Fibroblast of lung (primary cell): ENCODE data around the gene DESI1. TPM values are rescaled to one million over a fixed set of nuclear protein-coding genes. Genes with fewer than 3 reads are reported as not detected.
A peak's percentile ranks its signal among the peaks of the same experiment; 100 is the strongest.

Experiments
- DNase-seq, 2 donors: peaks; one replicate each; pipeline versions ENCODE4 v3.0.0 to v3.0.0-alpha.2; 2010; ENCODE audit warnings: low read depth in 2 of 2
- H2AFZ ChIP-seq: 2 replicates; pipeline ENCODE4 v1.5.1; 2012; ENCODE audit warnings: low read length, control low read depth, inconsistent platforms
- H3K27ac ChIP-seq: 2 replicates; pipeline ENCODE4 v1.5.1; 2011; ENCODE audit warnings: low read length, control low read depth; ENCODE audit not compliant: insufficient read depth
- H3K27me3 ChIP-seq: 2 replicates; pipeline ENCODE4 v1.5.1; 2011; ENCODE audit warnings: mild to moderate bottlenecking, low read length; ENCODE audit not compliant: control insufficient read depth, insufficient read depth
- H3K36me3 ChIP-seq: 2 replicates; pipeline ENCODE4 v1.5.1; 2011; ENCODE audit warnings: low read length; ENCODE audit not compliant: control insufficient read depth, insufficient read depth
- H3K4me1 ChIP-seq: 2 replicates; pipeline ENCODE4 v1.5.1; 2011; ENCODE audit warnings: low read length; ENCODE audit not compliant: control insufficient read depth, insufficient read depth; ENCODE audit errors: extremely low read depth
- H3K4me2 ChIP-seq: 2 replicates; pipeline ENCODE4 v1.5.1; 2011; ENCODE audit warnings: low read length, control low read depth; ENCODE audit not compliant: insufficient read depth; ENCODE audit errors: extremely low read depth
- H3K4me3 ChIP-seq, 4 experiments: fragments of 200-600 bp in 1 of 4; sonication (generic) in 1 of 4; replicated peaks in 1 of 4; 2 replicates each; pipeline ENCODE4 v1.5.1; 2011 to 2016; ENCODE audit warnings: low read length in 4 of 4, low read depth in 3 of 4, mild to moderate bottlenecking in 3 of 4, control low read depth in 2 of 4, inconsistent platforms in 1 of 4, mixed read lengths in 1 of 4; ENCODE audit not compliant: insufficient read depth in 1 of 4; ENCODE audit errors: control extremely low read depth in 1 of 4
- H3K79me2 ChIP-seq: 2 replicates; pipeline ENCODE4 v1.5.1; 2012; ENCODE audit warnings: mild to moderate bottlenecking, low read length, inconsistent platforms; ENCODE audit not compliant: control insufficient read depth, insufficient read depth
- H3K9ac ChIP-seq: 2 replicates; pipeline ENCODE4 v1.5.1; 2011; ENCODE audit warnings: mild to moderate bottlenecking, low read length, control low read depth; ENCODE audit not compliant: insufficient read depth
- H3K9me3 ChIP-seq: 2 replicates; pipeline ENCODE4 v1.5.1; 2012; ENCODE audit warnings: low read depth, low read length; ENCODE audit not compliant: control insufficient read depth, insufficient read depth
- H4K20me1 ChIP-seq: 2 replicates; pipeline ENCODE4 v1.5.1; 2011; ENCODE audit warnings: low read length; ENCODE audit not compliant: control insufficient read depth, insufficient read depth; ENCODE audit errors: extremely low read depth
- CTCF ChIP-seq, 2 donors: IDR thresholded peaks in 1 of 2; conservative IDR thresholded peaks in 1 of 2; 1 replicate in 1 of 2; 2 replicates in 1 of 2; pipeline ENCODE4 v1.5.1; 2011 to 2012; ENCODE audit warnings: low read length in 2 of 2, control low read depth in 1 of 2, inconsistent platforms in 1 of 2, low read depth in 1 of 2, mild to moderate bottlenecking in 1 of 2
- EZH2 ChIP-seq: IDR thresholded peaks from 2 replicates; pipeline ENCODE4 v1.5.1; 2012; ENCODE audit warnings: low read length, control low read depth, mild to moderate bottlenecking; ENCODE audit errors: missing control alignments
- polyA plus RNA-seq, 2 donors: library from polyadenylated mRNA; depleted of rRNA in 1 of 2; stranded (reverse) in 1 of 2; unstranded in 1 of 2; fragments of >200 nt; gene quantifications; 2 replicates each; pipeline ENCODE4 v1.2.1, GENCODE V29; 2011 to 2012; ENCODE audit warnings: missing spikeins in 1 of 2
- total RNA-seq: library from RNA; depleted of rRNA; stranded (reverse); fragments of >200 nt; gene quantifications from 2 replicates; pipeline ENCODE4 v1.2.1, GENCODE V29; 2014

The DESI1 gene
- total and polyA plus RNA-seq, 2 donors (not counting 1 experiment from before 2014, with no cell fraction given), result 11.9 to 22.4 TPM

GRCh38 chr22:41576877-41577276, 44.0 kb downstream of the DESI1 start:
- no peak overlapping the region for H3K4me2 ChIP-seq
- no peak overlapping the region for H2AFZ ChIP-seq
- H3K27me3 ChIP-seq, result no peaks in the 10 kb centered on the region
- no peaks in the 10 kb centered on the region for H3K9me3 ChIP-seq
- no peaks in the 10 kb centered on the region for H4K20me1 ChIP-seq
- H3K79me2 ChIP-seq, result no peaks in the 10 kb centered on the region
- peaks cover 25% of the 10 kb centered on the region for H3K36me3 ChIP-seq
- H3K27ac ChIP-seq, result no peak overlapping the region
- peaks cover 10% of the 10 kb centered on the region for H3K4me1 ChIP-seq
- H3K4me3 ChIP-seq, result no peak overlapping the region
- no peak overlapping the region for H3K9ac ChIP-seq
- TF ChIP-seq EZH2 (no peak), CTCF (conservative IDR thresholded peaks at IDR 0.05 in 1 of 2, IDR thresholded peaks at IDR 0.05 in 1 of 2; ENCODE audit: low read depth in 1 of 2, low read length in 2 of 2) (peak; percentile 55 to 78)
- peak; percentile 34 to 68 for DNase-seq

GRCh38 chr22:41575533-41575932, 45.3 kb downstream of the DESI1 start:
- Histone ChIP-seq H3K4me3 (no peak overlapping the region), H3K36me3 (peaks cover 25% of the 10 kb centered on the region), H3K4me2 (no peak overlapping the region), H3K4me1 (peaks cover 10% of the 10 kb centered on the region), H4K20me1 (no peaks in the 10 kb centered on the region), H2AFZ (no peak overlapping the region), H3K79me2 (no peaks in the 10 kb centered on the region), H3K27me3 (no peaks in the 10 kb centered on the region), H3K9me3 (no peaks in the 10 kb centered on the region), H3K27ac (no peak overlapping the region), H3K9ac (peak overlapping the region; percentile 40)
- DNase-seq, result no peak
- no peak for TF ChIP-seq EZH2
- no peak for TF ChIP-seq CTCF (conservative IDR thresholded peaks at IDR 0.05 in 1 of 2, IDR thresholded peaks at IDR 0.05 in 1 of 2; ENCODE audit: low read depth in 1 of 2, low read length in 2 of 2)

- H3K4me1 ChIP-seq, result peaks cover 10% of the 10 kb centered on the region
- TF ChIP-seq CTCF (conservative IDR thresholded peaks at IDR 0.05 in 1 of 2, IDR thresholded peaks at IDR 0.05 in 1 of 2; ENCODE audit: low read depth in 1 of 2, low read length in 2 of 2) (no peak), EZH2 (no peak)
- no peaks in the 10 kb centered on the region for H4K20me1 ChIP-seq
- H3K9ac ChIP-seq, result peak overlapping the region; percentile 40
- no peak overlapping the region for H2AFZ ChIP-seq
- H3K4me3 ChIP-seq, result no peak overlapping the region
- H3K4me2 ChIP-seq, result no peak overlapping the region
- peaks cover 22% of the 10 kb centered on the region for H3K36me3 ChIP-seq
- no peaks in the 10 kb centered on the region for H3K79me2 ChIP-seq
- H3K27ac ChIP-seq, result no peak overlapping the region
- no peaks in the 10 kb centered on the region for H3K27me3 ChIP-seq
- no peaks in the 10 kb centered on the region for H3K9me3 ChIP-seq
- peak in 1 of 2 donors; percentile 70 for DNase-seq
Measured at GRCh38 chr22:41574847-41575381, 45.9 kb downstream of the DESI1 start.
